Measurements from ENCODE around the gene AXL. TPM values are rescaled to one million over a fixed set of nuclear protein-coding genes. Genes with fewer than 3 reads are reported as not detected.
A peak's percentile ranks its signal among the peaks of the same experiment; 100 is the strongest.

Gene AXL
- total and polyA plus RNA-seq, 2 of the 13 experiments (the other 11 are each of a cell fraction or from before 2014, with no cell fraction given) = 0.71 to 5.9 TPM

DNA sequence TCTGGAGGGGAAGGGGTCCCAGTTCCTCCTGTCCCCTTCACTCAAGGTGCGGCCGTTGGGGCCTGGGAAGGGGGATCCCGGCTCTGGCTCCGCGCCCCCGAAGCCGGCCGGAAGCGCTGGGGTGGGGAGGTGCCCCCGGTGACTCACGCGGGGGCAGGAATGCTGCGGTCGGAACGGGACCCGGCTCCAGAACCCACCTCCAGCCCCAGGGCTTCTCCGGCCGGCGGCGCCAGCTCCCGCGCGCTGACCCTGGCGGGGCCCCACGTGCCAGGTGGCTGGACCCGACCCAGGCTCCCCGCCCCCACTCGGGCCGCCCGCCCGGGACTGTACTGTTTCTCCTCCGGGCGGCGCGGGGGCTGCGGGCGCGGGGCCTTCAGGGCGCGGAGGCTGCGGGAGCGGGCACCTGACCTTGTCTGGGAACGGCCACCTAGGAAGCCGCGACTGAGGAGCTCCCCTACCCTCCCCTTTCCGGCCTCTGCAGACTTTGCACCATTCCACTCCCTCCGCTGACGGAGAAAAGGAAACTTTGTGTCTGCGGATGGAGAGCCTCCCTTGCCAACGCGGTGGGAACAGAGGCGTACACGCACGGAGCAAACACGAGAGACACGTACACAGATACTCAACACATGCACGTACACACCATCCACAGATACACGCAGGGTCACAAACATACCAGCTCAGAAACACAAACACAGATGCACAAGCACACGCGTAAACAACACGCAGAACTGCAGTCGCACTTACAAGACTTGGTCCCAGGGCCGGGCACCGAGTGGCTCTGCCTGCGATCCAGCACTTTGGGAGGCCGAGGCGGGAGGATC lies 7.2 kb downstream of the AXL start (continued):
- TF ChIP-seq HMGXB3 (CRISPR knock-in tag; IDR thresholded peaks at IDR 0.05; ENCODE audit: borderline replicate concordance) = peak; percentile 2; the same call in 1 of the 2 replicates
- TF ChIP-seq ZNF20 (CRISPR knock-in tag; IDR thresholded peaks at IDR 0.05) = no peak
- no peak; the same call in 1 of the 2 replicates for TF ChIP-seq ZNF746 (CRISPR knock-in tag; IDR thresholded peaks at IDR 0.05)
- no peak for TF ChIP-seq CEBPZ (IDR thresholded peaks at IDR 0.05; ENCODE audit: low read length)
- peak; percentile 61; the same call in 1 of the 2 replicates for TF ChIP-seq ZNF138 (CRISPR knock-in tag; IDR thresholded peaks at IDR 0.05; ENCODE audit: low read depth)
- TF ChIP-seq ZSCAN25 (CRISPR knock-in tag; IDR thresholded peaks at IDR 0.05) = no peak; the same call in 1 of the 2 replicates
- peak; percentile 49; the same call in 1 of the 2 replicates for TF ChIP-seq RXRA (CRISPR knock-in tag; IDR thresholded peaks at IDR 0.05)
- peak; percentile 39 for TF ChIP-seq ZFP91 (CRISPR knock-in tag; IDR thresholded peaks at IDR 0.05; ENCODE audit: borderline replicate concordance)
- TF ChIP-seq, protein P1, sequence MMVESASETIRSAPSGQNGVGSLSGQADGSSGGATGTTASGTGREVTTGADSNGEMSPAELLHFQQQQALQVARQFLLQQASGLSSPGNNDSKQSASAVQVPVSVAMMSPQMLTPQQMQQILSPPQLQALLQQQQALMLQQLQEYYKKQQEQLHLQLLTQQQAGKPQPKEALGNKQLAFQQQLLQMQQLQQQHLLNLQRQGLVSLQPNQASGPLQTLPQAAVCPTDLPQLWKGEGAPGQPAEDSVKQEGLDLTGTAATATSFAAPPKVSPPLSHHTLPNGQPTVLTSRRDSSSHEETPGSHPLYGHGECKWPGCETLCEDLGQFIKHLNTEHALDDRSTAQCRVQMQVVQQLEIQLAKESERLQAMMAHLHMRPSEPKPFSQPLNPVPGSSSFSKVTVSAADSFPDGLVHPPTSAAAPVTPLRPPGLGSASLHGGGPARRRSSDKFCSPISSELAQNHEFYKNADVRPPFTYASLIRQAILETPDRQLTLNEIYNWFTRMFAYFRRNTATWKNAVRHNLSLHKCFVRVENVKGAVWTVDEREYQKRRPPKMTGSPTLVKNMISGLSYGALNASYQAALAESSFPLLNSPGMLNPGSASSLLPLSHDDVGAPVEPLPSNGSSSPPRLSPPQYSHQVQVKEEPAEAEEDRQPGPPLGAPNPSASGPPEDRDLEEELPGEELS (CRISPR knock-in tag; IDR thresholded peaks at IDR 0.05) = peak; percentile 50; the same call in 1 of the 2 replicates
- TF ChIP-seq, protein P2, sequence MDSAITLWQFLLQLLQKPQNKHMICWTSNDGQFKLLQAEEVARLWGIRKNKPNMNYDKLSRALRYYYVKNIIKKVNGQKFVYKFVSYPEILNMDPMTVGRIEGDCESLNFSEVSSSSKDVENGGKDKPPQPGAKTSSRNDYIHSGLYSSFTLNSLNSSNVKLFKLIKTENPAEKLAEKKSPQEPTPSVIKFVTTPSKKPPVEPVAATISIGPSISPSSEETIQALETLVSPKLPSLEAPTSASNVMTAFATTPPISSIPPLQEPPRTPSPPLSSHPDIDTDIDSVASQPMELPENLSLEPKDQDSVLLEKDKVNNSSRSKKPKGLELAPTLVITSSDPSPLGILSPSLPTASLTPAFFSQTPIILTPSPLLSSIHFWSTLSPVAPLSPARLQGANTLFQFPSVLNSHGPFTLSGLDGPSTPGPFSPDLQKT (CRISPR knock-in tag; IDR thresholded peaks at IDR 0.05; ENCODE audit: borderline replicate concordance) = no peak
- TF ChIP-seq KLF6 (CRISPR knock-in tag; IDR thresholded peaks at IDR 0.05) = peak; percentile 85; the same call in 1 of the 2 replicates
- no peak for TF ChIP-seq RAD51 (IDR thresholded peaks at IDR 0.05; ENCODE audit: borderline replicate concordance)

Measured in HepG2 (cell line).